Measurements from ENCODE around the gene MPG. TPM values are rescaled to one million over a fixed set of nuclear protein-coding genes. Genes with fewer than 3 reads are reported as not detected.
"Not testable (repeated sequence)": the region's sequence is repeated elsewhere in the genome, so short reads cannot be mapped to it uniquely, and the experiment has no call there.

MPG gene
- total RNA-seq, 1 experiment from 2014 or later: 60.0 TPM

DNA sequence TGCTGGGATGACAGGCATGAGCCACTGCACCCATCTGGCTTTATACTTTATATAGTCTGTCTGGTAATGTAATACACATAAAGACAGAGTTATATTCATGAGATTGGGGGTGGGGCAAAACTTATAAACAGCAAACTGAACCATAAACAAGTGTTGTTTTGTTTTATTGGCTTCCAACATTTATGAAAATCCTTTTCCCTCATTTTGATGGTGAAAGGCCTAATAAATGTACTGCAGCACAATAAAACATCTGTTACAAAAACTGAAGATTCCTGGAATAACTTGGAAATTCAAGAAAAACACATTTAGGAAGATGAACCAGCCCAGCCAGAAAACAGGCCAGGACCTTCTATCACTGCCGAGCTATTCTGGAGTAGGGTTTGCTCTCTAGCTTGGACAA, 44.3 kb downstream of the MPG start:
- no peak for ATAC-seq
- CTCF ChIA-PET: interaction anchor here (1.1 kb wide), 1 partner anchor 15 kb away, joined by 4 read pairs; no protein-coding TSS in a partner anchor
- POLR2A ChIA-PET: no interaction called here
- Mint-ChIP-seq H3K27ac (no peak overlapping the region), H3K4me1 (no peaks in the 10 kb centered on the region), H3K4me3 (no peak overlapping the region), H3K36me3 (no peaks in the 10 kb centered on the region), H3K27me3 (ENCODE audit: low read depth) (no peaks in the 10 kb centered on the region), H3K9me3 (no peaks in the 10 kb centered on the region)
- TF ChIP-seq, protein P1, sequence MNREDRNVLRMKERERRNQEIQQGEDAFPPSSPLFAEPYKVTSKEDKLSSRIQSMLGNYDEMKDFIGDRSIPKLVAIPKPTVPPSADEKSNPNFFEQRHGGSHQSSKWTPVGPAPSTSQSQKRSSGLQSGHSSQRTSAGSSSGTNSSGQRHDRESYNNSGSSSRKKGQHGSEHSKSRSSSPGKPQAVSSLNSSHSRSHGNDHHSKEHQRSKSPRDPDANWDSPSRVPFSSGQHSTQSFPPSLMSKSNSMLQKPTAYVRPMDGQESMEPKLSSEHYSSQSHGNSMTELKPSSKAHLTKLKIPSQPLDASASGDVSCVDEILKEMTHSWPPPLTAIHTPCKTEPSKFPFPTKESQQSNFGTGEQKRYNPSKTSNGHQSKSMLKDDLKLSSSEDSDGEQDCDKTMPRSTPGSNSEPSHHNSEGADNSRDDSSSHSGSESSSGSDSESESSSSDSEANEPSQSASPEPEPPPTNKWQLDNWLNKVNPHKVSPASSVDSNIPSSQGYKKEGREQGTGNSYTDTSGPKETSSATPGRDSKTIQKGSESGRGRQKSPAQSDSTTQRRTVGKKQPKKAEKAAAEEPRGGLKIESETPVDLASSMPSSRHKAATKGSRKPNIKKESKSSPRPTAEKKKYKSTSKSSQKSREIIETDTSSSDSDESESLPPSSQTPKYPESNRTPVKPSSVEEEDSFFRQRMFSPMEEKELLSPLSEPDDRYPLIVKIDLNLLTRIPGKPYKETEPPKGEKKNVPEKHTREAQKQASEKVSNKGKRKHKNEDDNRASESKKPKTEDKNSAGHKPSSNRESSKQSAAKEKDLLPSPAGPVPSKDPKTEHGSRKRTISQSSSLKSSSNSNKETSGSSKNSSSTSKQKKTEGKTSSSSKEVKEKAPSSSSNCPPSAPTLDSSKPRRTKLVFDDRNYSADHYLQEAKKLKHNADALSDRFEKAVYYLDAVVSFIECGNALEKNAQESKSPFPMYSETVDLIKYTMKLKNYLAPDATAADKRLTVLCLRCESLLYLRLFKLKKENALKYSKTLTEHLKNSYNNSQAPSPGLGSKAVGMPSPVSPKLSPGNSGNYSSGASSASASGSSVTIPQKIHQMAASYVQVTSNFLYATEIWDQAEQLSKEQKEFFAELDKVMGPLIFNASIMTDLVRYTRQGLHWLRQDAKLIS (CRISPR knock-in tag; IDR thresholded peaks at IDR 0.05; ENCODE audit: borderline replicate concordance): no peak
- TF ChIP-seq ZNF138 (CRISPR knock-in tag; conservative IDR thresholded peaks at IDR 0.05) (no peak), NR1H2 (CRISPR knock-in tag; IDR thresholded peaks at IDR 0.05) (no peak)
- DNase-seq (ENCODE audit: low spot score): no peak

DNA sequence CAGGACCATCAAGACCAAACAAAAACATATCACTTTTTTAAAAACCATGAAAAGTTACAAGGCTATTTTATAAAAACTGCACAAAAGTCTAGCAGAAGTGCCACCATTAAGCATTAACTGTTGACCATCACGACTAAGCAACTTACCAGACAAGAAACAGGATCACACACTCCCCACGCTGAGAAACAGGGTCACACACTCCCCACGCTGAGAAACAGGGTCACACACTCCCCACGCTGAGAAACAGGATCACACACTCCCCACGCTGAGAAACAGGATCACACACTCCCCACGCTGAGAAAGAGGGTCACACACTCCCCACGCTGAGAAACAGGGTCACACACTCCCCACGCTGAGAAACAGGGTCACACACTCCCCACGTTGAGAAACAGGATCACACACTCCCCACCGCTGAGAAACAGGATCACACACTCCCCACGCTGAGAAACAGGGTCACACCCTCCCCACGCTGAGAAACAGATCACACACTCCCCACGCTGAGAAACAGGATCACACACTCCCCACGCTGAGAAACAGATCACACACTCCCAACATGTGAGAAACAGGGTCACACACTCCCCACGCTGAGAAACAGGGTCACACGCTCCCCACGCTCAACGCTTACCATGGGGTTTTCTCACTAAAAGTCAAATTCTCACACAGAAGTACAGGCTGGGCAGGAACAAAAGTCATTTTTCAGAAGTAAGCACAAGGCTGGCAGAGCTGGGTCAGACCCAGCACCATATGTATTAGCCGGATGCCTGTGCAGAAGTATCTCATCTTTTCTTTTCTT, 45.7 kb downstream of the MPG start:
- H3K9me3 Mint-ChIP-seq; H3K4me1 Mint-ChIP-seq; H3K36me3 Mint-ChIP-seq; DNase-seq (ENCODE audit: low spot score); ATAC-seq; H3K27ac Mint-ChIP-seq; H3K4me3 Mint-ChIP-seq; POLR2A ChIA-PET; H3K27me3 Mint-ChIP-seq (ENCODE audit: low read depth): not testable (repeated sequence)
- CTCF ChIA-PET: interaction anchor here (1.5 kb wide), 1 partner anchor 27 kb away, joined by 5 read pairs; no protein-coding TSS in a partner anchor

DNA sequence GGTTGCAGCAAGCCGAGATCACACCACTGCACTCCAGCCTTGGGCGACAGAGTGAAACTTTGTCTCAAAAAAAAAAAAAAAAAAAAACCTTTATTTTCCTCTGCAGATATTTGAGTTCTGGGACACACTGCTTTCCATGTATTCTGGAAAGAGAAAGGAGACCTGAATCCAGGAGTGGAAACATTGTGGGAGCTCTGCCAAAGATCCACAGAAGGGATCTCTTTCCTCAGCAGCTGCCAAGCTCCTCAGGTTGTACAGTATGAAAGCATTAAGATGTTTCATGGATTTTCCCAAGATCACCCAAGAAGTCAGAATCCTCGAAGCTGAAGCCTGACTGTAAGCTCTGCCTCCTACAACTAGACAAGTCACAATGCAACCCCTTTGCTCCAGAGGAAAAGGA, 47.0 kb downstream of the MPG start:
- ATAC-seq (no peak), DNase-seq (ENCODE audit: low spot score) (no peak)
- no peaks in the 10 kb centered on the region for H3K9me3 Mint-ChIP-seq
- no peaks in the 10 kb centered on the region for H3K36me3 Mint-ChIP-seq
- H3K27ac Mint-ChIP-seq: 0 out of 2 replicates have a peak overlapping the region, but pooled peaks have one; percentile 85
- ChIA-PET CTCF (interaction anchor here (1.5 to 2.1 kb wide), 2 partner anchors 18 to 28 kb away, joined by 5 to 14 read pairs; no protein-coding TSS in a partner anchor), POLR2A (no interaction called here)
- H3K4me3 Mint-ChIP-seq: no peak overlapping the region
- no peak for TF ChIP-seq PRRX2 (CRISPR knock-in tag; IDR thresholded peaks at IDR 0.05)
- no peak for TF ChIP-seq CREB1 (CRISPR knock-in tag; IDR thresholded peaks at IDR 0.05)
- TF ChIP-seq, protein P2, sequence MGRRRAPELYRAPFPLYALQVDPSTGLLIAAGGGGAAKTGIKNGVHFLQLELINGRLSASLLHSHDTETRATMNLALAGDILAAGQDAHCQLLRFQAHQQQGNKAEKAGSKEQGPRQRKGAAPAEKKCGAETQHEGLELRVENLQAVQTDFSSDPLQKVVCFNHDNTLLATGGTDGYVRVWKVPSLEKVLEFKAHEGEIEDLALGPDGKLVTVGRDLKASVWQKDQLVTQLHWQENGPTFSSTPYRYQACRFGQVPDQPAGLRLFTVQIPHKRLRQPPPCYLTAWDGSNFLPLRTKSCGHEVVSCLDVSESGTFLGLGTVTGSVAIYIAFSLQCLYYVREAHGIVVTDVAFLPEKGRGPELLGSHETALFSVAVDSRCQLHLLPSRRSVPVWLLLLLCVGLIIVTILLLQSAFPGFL (CRISPR knock-in tag; IDR thresholded peaks at IDR 0.05; ENCODE audit: borderline replicate concordance): no peak
- TF ChIP-seq, protein P3, sequence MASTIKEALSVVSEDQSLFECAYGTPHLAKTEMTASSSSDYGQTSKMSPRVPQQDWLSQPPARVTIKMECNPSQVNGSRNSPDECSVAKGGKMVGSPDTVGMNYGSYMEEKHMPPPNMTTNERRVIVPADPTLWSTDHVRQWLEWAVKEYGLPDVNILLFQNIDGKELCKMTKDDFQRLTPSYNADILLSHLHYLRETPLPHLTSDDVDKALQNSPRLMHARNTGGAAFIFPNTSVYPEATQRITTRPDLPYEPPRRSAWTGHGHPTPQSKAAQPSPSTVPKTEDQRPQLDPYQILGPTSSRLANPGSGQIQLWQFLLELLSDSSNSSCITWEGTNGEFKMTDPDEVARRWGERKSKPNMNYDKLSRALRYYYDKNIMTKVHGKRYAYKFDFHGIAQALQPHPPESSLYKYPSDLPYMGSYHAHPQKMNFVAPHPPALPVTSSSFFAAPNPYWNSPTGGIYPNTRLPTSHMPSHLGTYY (CRISPR knock-in tag; IDR thresholded peaks at IDR 0.05): no peak
- TF ChIP-seq, protein P4, sequence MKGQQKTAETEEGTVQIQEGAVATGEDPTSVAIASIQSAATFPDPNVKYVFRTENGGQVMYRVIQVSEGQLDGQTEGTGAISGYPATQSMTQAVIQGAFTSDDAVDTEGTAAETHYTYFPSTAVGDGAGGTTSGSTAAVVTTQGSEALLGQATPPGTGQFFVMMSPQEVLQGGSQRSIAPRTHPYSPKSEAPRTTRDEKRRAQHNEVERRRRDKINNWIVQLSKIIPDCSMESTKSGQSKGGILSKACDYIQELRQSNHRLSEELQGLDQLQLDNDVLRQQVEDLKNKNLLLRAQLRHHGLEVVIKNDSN (CRISPR knock-in tag; IDR thresholded peaks at IDR 0.05): no peak
- TF ChIP-seq, protein P5, sequence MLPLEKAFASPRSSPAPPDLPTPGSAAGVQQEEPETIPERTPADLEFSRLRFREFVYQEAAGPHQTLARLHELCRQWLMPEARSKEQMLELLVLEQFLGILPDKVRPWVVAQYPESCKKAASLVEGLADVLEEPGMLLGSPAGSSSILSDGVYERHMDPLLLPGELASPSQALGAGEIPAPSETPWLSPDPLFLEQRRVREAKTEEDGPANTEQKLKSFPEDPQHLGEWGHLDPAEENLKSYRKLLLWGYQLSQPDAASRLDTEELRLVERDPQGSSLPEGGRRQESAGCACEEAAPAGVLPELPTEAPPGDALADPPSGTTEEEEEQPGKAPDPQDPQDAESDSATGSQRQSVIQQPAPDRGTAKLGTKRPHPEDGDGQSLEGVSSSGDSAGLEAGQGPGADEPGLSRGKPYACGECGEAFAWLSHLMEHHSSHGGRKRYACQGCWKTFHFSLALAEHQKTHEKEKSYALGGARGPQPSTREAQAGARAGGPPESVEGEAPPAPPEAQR (CRISPR knock-in tag; IDR thresholded peaks at IDR 0.05): no peak
- no peaks in the 10 kb centered on the region for H3K27me3 Mint-ChIP-seq (ENCODE audit: low read depth)
- no peaks in the 10 kb centered on the region for H3K4me1 Mint-ChIP-seq

All from WTC11 (cell line).